Sigmoid colon (tissue), 7 donors: Measurements from ENCODE around the gene CFAP20DC. TPM values are rescaled to one million over a fixed set of nuclear protein-coding genes. Genes with fewer than 3 reads are reported as not detected.

ENCODE experiments used
- DNase-seq: peaks from one replicate; pipeline ENCODE4 v3.0.0-alpha.2; 2019
- H3K27ac ChIP-seq, 4 donors: fragments of 200-600 bp; sonication (generic); one replicate each; pipeline ENCODE4 v1.5.1; 2016 to 2019; ENCODE audit warnings: mild to moderate bottlenecking in 1 of 4
- H3K27me3 ChIP-seq, 3 donors: fragments of 200-600 bp; sonication (generic); one replicate each; pipeline ENCODE4 v1.5.1; 2019; ENCODE audit warnings: mild to moderate bottlenecking in 1 of 3
- H3K36me3 ChIP-seq, 4 donors: fragments of 200-600 bp; sonication (generic); one replicate each; pipeline ENCODE4 v1.5.1; 2016 to 2019
- H3K4me1 ChIP-seq, 4 donors: fragments of 200-600 bp; sonication (generic); one replicate each; pipeline ENCODE4 v1.5.1; 2017 to 2019
- H3K4me3 ChIP-seq, 4 donors: fragments of 200-600 bp; sonication (generic); one replicate each; pipeline ENCODE4 v1.5.1; 2017 to 2019; ENCODE audit warnings: mild to moderate bottlenecking in 2 of 4, moderate library complexity in 1 of 4
- H3K9me3 ChIP-seq, 4 donors: fragments of 200-600 bp in 3 of 4; sonication (generic) in 3 of 4; one replicate each; pipeline versions ENCODE4 v1.5.1 to v1.6.1; 2013 to 2019
- CTCF ChIP-seq, 4 experiments: fragments of 450-650 bp in 3 of 4; fragments of 200-600 bp in 1 of 4; IDR thresholded peaks; one replicate each; pipeline ENCODE4 v1.5.1; 2016 to 2019; ENCODE audit warnings: antibody characterized with exemption in 4 of 4, mild to moderate bottlenecking in 3 of 4, moderate library complexity in 2 of 4
- EP300 ChIP-seq, 4 donors: sonication (generic); formaldehyde crosslinking; IDR thresholded peaks; one replicate each; pipeline ENCODE4 v1.6.1; 2017; ENCODE audit warnings: antibody characterized with exemption in 4 of 4
- POLR2A ChIP-seq, 2 donors: fragments of 450-650 bp; IDR thresholded peaks; one replicate each; pipeline ENCODE4 v1.6.1; 2016; ENCODE audit warnings: antibody characterized with exemption in 2 of 2, mild to moderate bottlenecking in 2 of 2, moderate library complexity in 2 of 2
- POLR2AphosphoS5 ChIP-seq, 4 donors: sonication (generic); formaldehyde crosslinking; IDR thresholded peaks; one replicate each; pipeline ENCODE4 v1.6.1; 2017; ENCODE audit warnings: antibody characterized with exemption in 4 of 4
- WGBS, 2 donors: extraction: QIAGEN DNeasy Blood & Tissue Kit; methylation state at CpG; one replicate each; pipeline ENCODE4 v1.1.7; 2013; 5-methylcytosine and 5-hydroxymethylcytosine counted together
- intact Hi-C: fragments of 100-400 bp; cut with DNase I; formaldehyde crosslinking; loops from one replicate; pipeline ENCODE4 v1.15.1; 2023
- polyA plus RNA-seq, 3 donors: library from polyadenylated mRNA; stranded (reverse); fragments of 200-250 nt; gene quantifications; one replicate each; pipeline ENCODE4 v1.2.3, GENCODE V29; 2013
- total RNA-seq, 4 donors: library from RNA; depleted of rRNA; stranded (reverse); fragments of >200 nt; gene quantifications; one replicate each; pipeline ENCODE4 v1.1.0, GENCODE V29; 2016
- donor health status: healthy with polysubstance abuse.
- donor health status: Bipolar disorder and iron deficiency.
- donor health status: healthy.

Gene CFAP20DC
- total and polyA plus RNA-seq, 7 donors = under 0.01 to 0.83 (median 0.37) TPM; not detected in 1

- 73 to 89% methylated on average over 1 of the region's 1 CpG for whole genome bisulfite sequencing, 2 donors
- intact Hi-C loops = no loop called here
- no peak overlapping the region for H3K27ac ChIP-seq
- no peaks in the 10 kb centered on the region for H3K4me1 ChIP-seq
- peaks cover 0 to 3% (median 1%) of the 10 kb centered on the region in 4 donors for H3K9me3 ChIP-seq
- TF ChIP-seq POLR2AphosphoS5 (IDR thresholded peaks at IDR 0.05) (no peak), CTCF (IDR thresholded peaks at IDR 0.05) (no peak), EP300 (IDR thresholded peaks at IDR 0.05) (no peak), POLR2A (IDR thresholded peaks at IDR 0.05) (no peak)
- no peak overlapping the region for H3K4me3 ChIP-seq
- no peak for DNase-seq
- no peaks in the 10 kb centered on the region for H3K27me3 ChIP-seq
- H3K36me3 ChIP-seq = no peaks in the 10 kb centered on the region
Observed at GRCh38 chr3:58924578-58924977, 125.2 kb downstream of the CFAP20DC start.

GRCh38 chr3:58900386-58900785, 149.4 kb downstream of the CFAP20DC start:
- 86 to 94% methylated on average over 1 of the region's 1 CpG for WGBS, 2 donors
- no peaks in the 10 kb centered on the region for H3K9me3 ChIP-seq
- no peak for DNase-seq
- H3K27me3 ChIP-seq = no peaks in the 10 kb centered on the region
- intact Hi-C loops = no loop called here
- TF ChIP-seq POLR2A (IDR thresholded peaks at IDR 0.05) = no peak
- no peak for TF ChIP-seq CTCF (IDR thresholded peaks at IDR 0.05)
- TF ChIP-seq POLR2AphosphoS5 (IDR thresholded peaks at IDR 0.05) = no peak
- TF ChIP-seq EP300 (IDR thresholded peaks at IDR 0.05) = no peak
- no peak overlapping the region for H3K27ac ChIP-seq
- H3K4me3 ChIP-seq = no peak overlapping the region
- no peaks in the 10 kb centered on the region for H3K4me1 ChIP-seq
- H3K36me3 ChIP-seq = no peaks in the 10 kb centered on the region

- TF ChIP-seq POLR2A (IDR thresholded peaks at IDR 0.05) (no peak), POLR2AphosphoS5 (IDR thresholded peaks at IDR 0.05) (no peak), EP300 (IDR thresholded peaks at IDR 0.05) (no peak), CTCF (IDR thresholded peaks at IDR 0.05) (no peak)
- Histone ChIP-seq H3K4me3 (no peak overlapping the region), H3K36me3 (no peaks in the 10 kb centered on the region), H3K27ac (no peak overlapping the region), H3K27me3 (no peaks in the 10 kb centered on the region), H3K9me3 (no peaks in the 10 kb centered on the region), H3K4me1 (no peaks in the 10 kb centered on the region)
- WGBS, 2 donors = 12 to 38% methylated on average over 2 of the region's 2 CpGs
- DNase-seq = no peak
- intact Hi-C loops = no loop called here
Observed at GRCh38 chr3:58899953-58900298, 149.9 kb downstream of the CFAP20DC start.

GRCh38 chr3:58899159-58899952, 150.5 kb downstream of the CFAP20DC start:
- peak; percentile 64 for DNase-seq
- 24 to 41% methylated on average over 8 of the region's 8 CpGs for WGBS, 2 donors
- Histone ChIP-seq H3K36me3 (no peaks in the 10 kb centered on the region), H3K27me3 (no peaks in the 10 kb centered on the region), H3K27ac (no peak overlapping the region), H3K4me3 (no peak overlapping the region), H3K4me1 (no peaks in the 10 kb centered on the region), H3K9me3 (no peaks in the 10 kb centered on the region)
- intact Hi-C loops = no loop called here
- TF ChIP-seq POLR2AphosphoS5 (IDR thresholded peaks at IDR 0.05) (no peak), POLR2A (IDR thresholded peaks at IDR 0.05) (no peak), CTCF (IDR thresholded peaks at IDR 0.05) (no peak), EP300 (IDR thresholded peaks at IDR 0.05) (no peak)

- Histone ChIP-seq H3K36me3 (no peaks in the 10 kb centered on the region), H3K27ac (no peak overlapping the region), H3K9me3 (no peaks in the 10 kb centered on the region), H3K4me1 (no peaks in the 10 kb centered on the region), H3K27me3 (no peaks in the 10 kb centered on the region), H3K4me3 (no peak overlapping the region)
- DNase-seq = no peak
- intact Hi-C loops = no loop called here
- TF ChIP-seq EP300 (IDR thresholded peaks at IDR 0.05) (no peak), POLR2AphosphoS5 (IDR thresholded peaks at IDR 0.05) (no peak), POLR2A (IDR thresholded peaks at IDR 0.05) (no peak), CTCF (IDR thresholded peaks at IDR 0.05) (no peak)
- 90 to 92% methylated on average over 2 of the region's 2 CpGs for WGBS, 2 donors
Observed at GRCh38 chr3:58898513-58898912, 151.3 kb downstream of the CFAP20DC start.
